Prostate gland (tissue), 2 donors: ENCODE results near the gene PXT1. TPM values are rescaled to one million over a fixed set of nuclear protein-coding genes. Genes with fewer than 3 reads are reported as not detected.
"Not testable (repeated sequence)": the region's sequence is repeated elsewhere in the genome, so short reads cannot be mapped to it uniquely, and the experiment has no call there.

Source experiments
- DNase-seq: peaks from one replicate; pipeline ENCODE4 v3.0.0-alpha.2; 2019; ENCODE audit warnings: low spot score
- H3K27ac ChIP-seq, 2 donors: fragments of 200-600 bp; sonication (generic); 2 replicates each; pipeline ENCODE4 v1.5.1; 2017 to 2019
- H3K27me3 ChIP-seq: fragments of 200-600 bp; sonication (generic); replicated peaks from 2 replicates; pipeline ENCODE4 v1.5.1; 2019; ENCODE audit not compliant: insufficient read depth
- H3K36me3 ChIP-seq, 2 donors: fragments of 200-600 bp; sonication (generic); 1 replicate in 1 of 2; 2 replicates in 1 of 2; pipeline versions ENCODE4 v1.5.1 to v1.8.1; 2017 to 2019
- H3K4me1 ChIP-seq: fragments of 200-600 bp; sonication (generic); replicated peaks from 2 replicates; pipeline ENCODE4 v1.5.1; 2019
- H3K4me3 ChIP-seq, 2 donors: fragments of 200-600 bp; sonication (generic); 2 replicates each; pipeline ENCODE4 v1.5.1; 2017 to 2019
- H3K9me3 ChIP-seq: fragments of 200-600 bp; sonication (generic); 2 replicates; pipeline ENCODE4 v1.5.1; 2017
- POLR2A ChIP-seq: fragments of 450-650 bp; IDR thresholded peaks from one replicate; pipeline ENCODE4 v1.6.1; 2016; ENCODE audit warnings: antibody characterized with exemption, mild to moderate bottlenecking
- POLR2AphosphoS5 ChIP-seq: sonication (generic); formaldehyde crosslinking; IDR thresholded peaks from one replicate; pipeline ENCODE4 v1.6.1; 2017; ENCODE audit warnings: antibody characterized with exemption
- WGBS: methylation state at CpG from one replicate; pipeline ENCODE4 v1.1.5; 2018; 5-methylcytosine and 5-hydroxymethylcytosine counted together
- intact Hi-C: fragments of 100-400 bp; cut with DNase I; formaldehyde crosslinking; loops from one replicate; pipeline ENCODE4 v1.14.2; 2022
- total RNA-seq, 2 donors: library from RNA; depleted of rRNA; stranded (reverse); fragments of >200 nt; gene quantifications; one replicate each; pipeline ENCODE4 v1.1.0, GENCODE V29; 2016
- TF ChIP-seq, protein P1 (sequence below), 4 experiments: fragments of 200-600 bp in 2 of 4; fragments of 450-650 bp in 2 of 4; sonication (generic) in 2 of 4; IDR thresholded peaks; 1 replicate in 3 of 4; 2 replicates in 1 of 4; pipeline ENCODE4 v1.5.1; 2016 to 2019; ENCODE audit warnings: antibody characterized with exemption in 4 of 4, mild to moderate bottlenecking in 2 of 4, moderate library complexity in 2 of 4

Gene PXT1
- total RNA-seq, 2 donors from 2014 or later = 6.3 TPM; not detected in 1

DNA sequence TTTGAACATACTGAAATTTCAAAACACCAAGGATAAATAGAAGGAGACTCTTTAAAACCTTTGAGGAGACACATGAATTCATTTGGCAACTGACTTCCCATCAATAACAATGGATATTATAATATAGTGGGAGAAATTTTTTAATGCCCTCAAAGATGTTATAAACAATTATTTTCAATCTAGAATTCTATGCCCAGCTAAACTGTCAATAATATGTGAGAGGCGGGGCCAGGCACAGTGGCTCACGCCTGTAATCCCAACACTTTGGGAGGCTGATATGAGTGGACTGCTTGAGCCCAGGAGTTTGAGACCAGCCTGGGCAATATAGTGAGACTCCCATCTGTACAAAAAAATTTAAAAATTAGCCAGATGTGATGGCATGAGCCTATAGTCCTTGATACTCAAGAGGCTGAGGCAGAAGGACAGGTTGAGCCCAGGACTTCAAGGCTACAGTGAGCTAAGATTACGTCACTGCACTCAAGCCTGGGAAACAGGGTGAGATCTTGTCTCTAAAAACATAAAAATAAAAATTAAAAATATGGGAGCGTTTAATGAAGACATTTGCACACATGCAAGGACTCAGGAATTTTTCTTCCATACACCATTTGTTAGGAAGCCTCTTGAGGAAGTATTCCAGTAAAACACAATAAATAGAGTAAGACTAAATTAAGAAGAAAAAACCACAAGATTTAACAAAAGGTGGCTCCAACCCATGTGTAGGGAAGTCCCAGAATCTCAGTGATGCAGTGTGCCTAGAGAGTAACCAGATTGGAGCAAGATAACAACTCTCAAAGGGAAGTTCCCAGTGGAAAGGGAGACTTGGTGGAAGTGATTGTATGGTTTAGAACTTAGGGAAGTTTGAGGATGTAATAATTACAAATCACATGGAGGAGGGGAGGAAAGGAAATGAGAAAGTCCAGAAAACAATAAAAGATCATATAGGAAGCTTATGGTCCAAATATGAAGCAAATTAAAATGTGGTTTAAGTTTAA lies 28.9 kb downstream of the PXT1 start:
- intact Hi-C loops = no loop called here
- no peak for DNase-seq
- no peaks in the 10 kb centered on the region for H3K36me3 ChIP-seq
- H3K4me3 ChIP-seq = no peak overlapping the region
- H3K9me3 ChIP-seq = no peaks in the 10 kb centered on the region
- H3K27me3 ChIP-seq = no peaks in the 10 kb centered on the region
- 88% methylated on average over 4 of the region's 4 CpGs for WGBS
- H3K4me1 ChIP-seq = no peaks in the 10 kb centered on the region
- TF ChIP-seq POLR2A (no peak), POLR2AphosphoS5 (no peak)
- TF ChIP-seq, protein P1, sequence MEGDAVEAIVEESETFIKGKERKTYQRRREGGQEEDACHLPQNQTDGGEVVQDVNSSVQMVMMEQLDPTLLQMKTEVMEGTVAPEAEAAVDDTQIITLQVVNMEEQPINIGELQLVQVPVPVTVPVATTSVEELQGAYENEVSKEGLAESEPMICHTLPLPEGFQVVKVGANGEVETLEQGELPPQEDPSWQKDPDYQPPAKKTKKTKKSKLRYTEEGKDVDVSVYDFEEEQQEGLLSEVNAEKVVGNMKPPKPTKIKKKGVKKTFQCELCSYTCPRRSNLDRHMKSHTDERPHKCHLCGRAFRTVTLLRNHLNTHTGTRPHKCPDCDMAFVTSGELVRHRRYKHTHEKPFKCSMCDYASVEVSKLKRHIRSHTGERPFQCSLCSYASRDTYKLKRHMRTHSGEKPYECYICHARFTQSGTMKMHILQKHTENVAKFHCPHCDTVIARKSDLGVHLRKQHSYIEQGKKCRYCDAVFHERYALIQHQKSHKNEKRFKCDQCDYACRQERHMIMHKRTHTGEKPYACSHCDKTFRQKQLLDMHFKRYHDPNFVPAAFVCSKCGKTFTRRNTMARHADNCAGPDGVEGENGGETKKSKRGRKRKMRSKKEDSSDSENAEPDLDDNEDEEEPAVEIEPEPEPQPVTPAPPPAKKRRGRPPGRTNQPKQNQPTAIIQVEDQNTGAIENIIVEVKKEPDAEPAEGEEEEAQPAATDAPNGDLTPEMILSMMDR (IDR thresholded peaks at IDR 0.05) = no peak
- H3K27ac ChIP-seq = no peak overlapping the region

DNA sequence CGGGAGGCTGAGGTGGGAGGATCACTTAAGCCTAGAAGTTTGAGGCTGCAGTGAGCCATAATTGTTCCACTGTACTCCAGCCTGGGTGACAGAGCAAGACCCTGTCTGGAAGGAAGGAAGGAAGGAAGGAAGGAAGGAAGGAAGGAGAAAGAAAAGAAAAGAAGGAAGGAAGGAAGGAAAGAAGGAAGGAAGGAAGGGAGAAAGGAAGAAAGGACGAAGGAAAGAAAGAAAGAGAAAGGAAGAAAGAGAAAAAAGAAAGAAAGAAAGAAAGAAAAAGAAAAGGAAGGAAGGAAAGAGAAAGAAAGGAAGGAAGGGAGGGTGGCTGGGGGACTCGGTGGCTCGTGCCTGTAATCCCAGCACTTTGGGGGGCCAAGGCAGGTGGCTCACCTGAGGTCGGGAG lies 32.9 kb downstream of the PXT1 start:
- H3K27me3 ChIP-seq, H3K9me3 ChIP-seq, H3K36me3 ChIP-seq, DNase-seq, H3K27ac ChIP-seq, H3K4me3 ChIP-seq, H3K4me1 ChIP-seq, intact Hi-C loops: not testable (repeated sequence)
- 82% methylated on average over 5 of the region's 5 CpGs for WGBS

DNA sequence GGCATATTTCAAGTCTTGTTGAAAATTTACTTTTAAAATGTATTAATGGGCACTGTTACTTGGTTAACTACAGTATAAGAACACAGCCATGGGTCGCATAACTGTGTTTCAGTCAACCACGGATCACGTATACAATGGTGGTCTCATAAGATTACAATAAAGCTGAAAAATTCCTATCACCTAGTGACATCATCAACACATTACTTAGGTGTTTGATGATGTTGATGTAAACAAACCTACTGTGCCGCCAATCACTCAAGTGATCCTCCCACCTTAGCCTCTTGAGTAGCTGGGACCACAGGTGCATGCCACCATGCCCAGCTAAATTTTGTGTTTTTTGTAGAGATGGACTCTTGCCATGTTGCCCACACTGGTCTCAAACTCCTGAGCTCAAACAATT lies 38.5 kb downstream of the PXT1 start:
- H3K4me3 ChIP-seq = no peak overlapping the region
- no peaks in the 10 kb centered on the region for H3K9me3 ChIP-seq
- intact Hi-C loops = no loop called here
- WGBS = 93% methylated on average over 4 of the region's 4 CpGs
- DNase-seq = no peak
- no peaks in the 10 kb centered on the region for H3K36me3 ChIP-seq
- H3K4me1 ChIP-seq = no peaks in the 10 kb centered on the region
- no peak overlapping the region for H3K27ac ChIP-seq
- H3K27me3 ChIP-seq = no peaks in the 10 kb centered on the region
- no peak for TF ChIP-seq POLR2AphosphoS5
- TF ChIP-seq, protein P1 (IDR thresholded peaks at IDR 0.05) = no peak
- TF ChIP-seq POLR2A = no peak

DNA sequence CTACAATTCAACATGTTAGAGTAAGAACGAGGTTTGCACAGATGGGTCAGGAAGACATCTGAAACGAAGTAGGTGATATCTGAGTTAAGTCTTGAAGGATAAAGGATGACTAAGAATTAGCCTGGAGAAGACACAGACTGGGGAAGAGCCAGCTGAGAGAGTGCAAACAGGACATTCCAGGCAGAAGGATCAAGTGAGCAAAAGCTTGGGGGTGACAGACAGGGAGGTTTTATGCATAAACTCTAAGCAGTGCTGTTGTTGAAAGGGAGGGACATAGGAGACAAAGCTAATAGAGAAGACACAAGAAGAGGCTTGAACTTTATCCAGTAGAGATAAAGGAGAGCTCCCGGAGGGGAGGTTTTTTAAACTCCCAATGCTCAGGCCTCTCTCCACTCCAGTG lies 40.2 kb downstream of the PXT1 start:
- 75% methylated on average over 3 of the region's 3 CpGs for WGBS
- H3K4me3 ChIP-seq = no peak overlapping the region
- no peak overlapping the region for H3K27ac ChIP-seq
- no peaks in the 10 kb centered on the region for H3K4me1 ChIP-seq
- H3K9me3 ChIP-seq = no peaks in the 10 kb centered on the region
- no peaks in the 10 kb centered on the region for H3K27me3 ChIP-seq
- DNase-seq = no peak
- TF ChIP-seq POLR2AphosphoS5 (no peak), POLR2A (no peak)
- TF ChIP-seq, protein P1 (IDR thresholded peaks at IDR 0.05) = no peak
- intact Hi-C loops = no loop called here
- H3K36me3 ChIP-seq = no peaks in the 10 kb centered on the region

DNA sequence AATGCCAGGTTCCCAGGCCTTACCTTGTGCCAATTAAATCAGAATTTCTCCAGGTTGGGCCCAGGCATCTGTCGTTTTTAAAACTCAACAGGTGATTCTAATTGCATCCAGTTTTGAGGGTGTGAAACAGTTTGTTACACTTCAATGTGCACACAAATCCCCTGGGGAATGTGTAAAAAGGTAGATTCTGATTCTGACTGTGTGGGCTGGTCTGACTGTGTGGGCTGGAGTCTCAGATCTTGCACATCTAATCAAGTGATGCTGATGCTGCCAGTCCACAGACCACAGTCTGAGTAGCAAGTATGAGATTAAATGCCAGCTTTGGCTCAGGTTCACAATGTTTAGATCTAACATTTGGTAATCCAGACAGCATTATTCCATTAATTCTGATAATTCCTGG lies 42.7 kb downstream of the PXT1 start:
- Histone ChIP-seq H3K27me3 (no peaks in the 10 kb centered on the region), H3K4me1 (no peaks in the 10 kb centered on the region), H3K36me3 (no peaks in the 10 kb centered on the region), H3K27ac (no peak overlapping the region), H3K4me3 (no peak overlapping the region), H3K9me3 (no peaks in the 10 kb centered on the region)
- WGBS = 78% methylated on average over 1 of the region's 1 CpG
- intact Hi-C loops = no loop called here
- DNase-seq = no peak
- TF ChIP-seq, protein P1 (IDR thresholded peaks at IDR 0.05) = no peak
- no peak for TF ChIP-seq POLR2AphosphoS5
- TF ChIP-seq POLR2A = no peak
